Right lobe of liver (tissue), 4 donors: ENCODE data around the gene CILP2.

Source experiments
- POLR2A ChIP-seq: fragments of 450-650 bp; IDR thresholded peaks from one replicate; pipeline ENCODE4 v1.6.1; 2017; ENCODE audit warnings: antibody characterized with exemption, mild to moderate bottlenecking
- TF ChIP-seq, protein P1 (sequence below), 4 donors: fragments of 200-600 bp in 3 of 4; fragments of 450-650 bp in 1 of 4; IDR thresholded peaks; one replicate each; pipeline versions ENCODE4 v1.5.1 to v1.8.0; 2016 to 2022; ENCODE audit warnings: antibody characterized with exemption in 4 of 4, mild to moderate bottlenecking in 2 of 4
- donor health status: DM: no; HTN: no; CAD: no.
- donor health status: DM: no; HTN: no; CAD: no.
- donor health status: DM: no; HTN: yes; CAD: no.

DNA sequence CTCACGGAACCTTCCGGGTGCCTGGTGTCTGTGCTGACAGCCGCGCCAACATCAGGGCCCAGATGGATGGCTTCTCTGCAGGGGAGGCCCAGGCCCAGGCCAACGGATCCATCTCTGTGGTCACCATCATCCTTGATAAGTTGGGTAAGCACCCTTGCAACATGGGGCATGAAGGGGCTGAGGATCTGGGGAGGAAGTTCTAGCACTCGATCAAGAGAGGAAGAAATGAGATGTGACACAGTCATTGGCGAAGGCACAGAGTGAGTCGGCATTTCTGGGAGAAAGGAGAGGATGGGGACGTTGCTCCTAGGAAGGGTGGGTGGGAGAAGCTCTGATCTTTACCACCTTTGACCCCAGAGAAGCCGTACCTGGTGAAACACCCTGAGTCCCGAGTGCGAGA lies 4.4 kb downstream of the CILP2 start:
- TF ChIP-seq, protein P1, sequence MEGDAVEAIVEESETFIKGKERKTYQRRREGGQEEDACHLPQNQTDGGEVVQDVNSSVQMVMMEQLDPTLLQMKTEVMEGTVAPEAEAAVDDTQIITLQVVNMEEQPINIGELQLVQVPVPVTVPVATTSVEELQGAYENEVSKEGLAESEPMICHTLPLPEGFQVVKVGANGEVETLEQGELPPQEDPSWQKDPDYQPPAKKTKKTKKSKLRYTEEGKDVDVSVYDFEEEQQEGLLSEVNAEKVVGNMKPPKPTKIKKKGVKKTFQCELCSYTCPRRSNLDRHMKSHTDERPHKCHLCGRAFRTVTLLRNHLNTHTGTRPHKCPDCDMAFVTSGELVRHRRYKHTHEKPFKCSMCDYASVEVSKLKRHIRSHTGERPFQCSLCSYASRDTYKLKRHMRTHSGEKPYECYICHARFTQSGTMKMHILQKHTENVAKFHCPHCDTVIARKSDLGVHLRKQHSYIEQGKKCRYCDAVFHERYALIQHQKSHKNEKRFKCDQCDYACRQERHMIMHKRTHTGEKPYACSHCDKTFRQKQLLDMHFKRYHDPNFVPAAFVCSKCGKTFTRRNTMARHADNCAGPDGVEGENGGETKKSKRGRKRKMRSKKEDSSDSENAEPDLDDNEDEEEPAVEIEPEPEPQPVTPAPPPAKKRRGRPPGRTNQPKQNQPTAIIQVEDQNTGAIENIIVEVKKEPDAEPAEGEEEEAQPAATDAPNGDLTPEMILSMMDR (IDR thresholded peaks at IDR 0.05) = no peak
- no peak for TF ChIP-seq POLR2A
